Ovary (tissue), 3 donors: ENCODE measurements around the gene SIX5.

ENCODE experiments used
- EP300 ChIP-seq: sonication (generic); formaldehyde crosslinking; IDR thresholded peaks from one replicate; pipeline ENCODE4 v1.6.1; 2017; ENCODE audit warnings: antibody characterized with exemption
- POLR2A ChIP-seq: fragments of 450-650 bp; IDR thresholded peaks from one replicate; pipeline ENCODE4 v1.6.1; 2017; ENCODE audit warnings: antibody characterized with exemption, mild to moderate bottlenecking, moderate library complexity
- TF ChIP-seq, protein P1 (sequence below), 3 donors: fragments of 450-650 bp in 2 of 3; fragments of 200-600 bp in 1 of 3; IDR thresholded peaks; one replicate each; pipeline versions ENCODE4 v1.5.1 to v1.8.0; 2016 to 2022; ENCODE audit warnings: antibody characterized with exemption in 3 of 3, mild to moderate bottlenecking in 1 of 3
- donor health status: DM: no; HTN: no; CAD: no.

- TF ChIP-seq, protein P1, sequence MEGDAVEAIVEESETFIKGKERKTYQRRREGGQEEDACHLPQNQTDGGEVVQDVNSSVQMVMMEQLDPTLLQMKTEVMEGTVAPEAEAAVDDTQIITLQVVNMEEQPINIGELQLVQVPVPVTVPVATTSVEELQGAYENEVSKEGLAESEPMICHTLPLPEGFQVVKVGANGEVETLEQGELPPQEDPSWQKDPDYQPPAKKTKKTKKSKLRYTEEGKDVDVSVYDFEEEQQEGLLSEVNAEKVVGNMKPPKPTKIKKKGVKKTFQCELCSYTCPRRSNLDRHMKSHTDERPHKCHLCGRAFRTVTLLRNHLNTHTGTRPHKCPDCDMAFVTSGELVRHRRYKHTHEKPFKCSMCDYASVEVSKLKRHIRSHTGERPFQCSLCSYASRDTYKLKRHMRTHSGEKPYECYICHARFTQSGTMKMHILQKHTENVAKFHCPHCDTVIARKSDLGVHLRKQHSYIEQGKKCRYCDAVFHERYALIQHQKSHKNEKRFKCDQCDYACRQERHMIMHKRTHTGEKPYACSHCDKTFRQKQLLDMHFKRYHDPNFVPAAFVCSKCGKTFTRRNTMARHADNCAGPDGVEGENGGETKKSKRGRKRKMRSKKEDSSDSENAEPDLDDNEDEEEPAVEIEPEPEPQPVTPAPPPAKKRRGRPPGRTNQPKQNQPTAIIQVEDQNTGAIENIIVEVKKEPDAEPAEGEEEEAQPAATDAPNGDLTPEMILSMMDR (IDR thresholded peaks at IDR 0.05) = no peak
- no peak for TF ChIP-seq POLR2A
- TF ChIP-seq EP300 = no peak
Observed at GRCh38 chr19:45816236-45817009, 47.4 kb upstream of the SIX5 start.
